SK-N-SH treated with all-trans-retinoic acid at 6 μM for 48 hours (cell line): Measurements from ENCODE around the gene PJA2.
A peak's percentile ranks its signal among the peaks of the same experiment; 100 is the strongest.

ENCODE experiments used
- ATAC-seq: fragments of 200-7000 bp; cut with Tn5 transposase; 3 replicates; pipeline ENCODE4 v1.9.1; 2020; ENCODE audit warnings: mild to moderate bottlenecking, moderate library complexity
- ARNTL ChIP-seq: fragments of 450-650 bp; formaldehyde crosslinking; IDR thresholded peaks from 2 replicates; pipeline ENCODE4 v1.5.0; 2020; ENCODE audit warnings: low read depth, mild to moderate bottlenecking, moderate library complexity, borderline replicate concordance
- GLIS3 ChIP-seq: fragments of 250-450 bp; sonication (Bioruptor Pico); IDR thresholded peaks from 2 replicates; pipeline ENCODE4 v1.5.0; 2020; ENCODE audit warnings: mild to moderate bottlenecking, moderate library complexity
- OSR1 ChIP-seq: fragments of 250-450 bp; sonication (Bioruptor Pico); IDR thresholded peaks from 2 replicates; pipeline ENCODE4 v1.8.0; 2022; ENCODE audit warnings: moderate library complexity, mild to moderate bottlenecking, inconsistent platforms
- RARB ChIP-seq: fragments of 250-450 bp; sonication (Bioruptor Pico); IDR thresholded peaks from 2 replicates; pipeline ENCODE4 v1.8.0; 2021; ENCODE audit warnings: mild to moderate bottlenecking, moderate library complexity
- TCF4 ChIP-seq: fragments of 250-450 bp; sonication (Bioruptor Pico); IDR thresholded peaks from 2 replicates; pipeline ENCODE4 v1.8.0; 2021; ENCODE audit warnings: mild to moderate bottlenecking, moderate library complexity, borderline replicate concordance
- TOX ChIP-seq: fragments of 250-450 bp; sonication (Bioruptor Pico); IDR thresholded peaks from 2 replicates; pipeline ENCODE4 v1.8.0; 2021; ENCODE audit warnings: mild to moderate bottlenecking, moderate library complexity, borderline replicate concordance
- ZC3H10 ChIP-seq: fragments of 250-450 bp; sonication (Bioruptor Pico); IDR thresholded peaks from 2 replicates; pipeline ENCODE4 v1.5.1; 2021; ENCODE audit warnings: mild to moderate bottlenecking, moderate library complexity
- ZFP3 ChIP-seq: fragments of 250-450 bp; sonication (Bioruptor Pico); IDR thresholded peaks from 2 replicates; pipeline ENCODE4 v1.5.0; 2020; ENCODE audit warnings: mild to moderate bottlenecking, moderate library complexity
- ZFP30 ChIP-seq: fragments of 450-650 bp; formaldehyde crosslinking; IDR thresholded peaks from 2 replicates; pipeline ENCODE4 v1.5.0; 2022; ENCODE audit warnings: mild to moderate bottlenecking, moderate library complexity
- ZNF565 ChIP-seq: fragments of 450-650 bp; formaldehyde crosslinking; conservative IDR thresholded peaks from 2 replicates; pipeline ENCODE4 v1.5.0; 2020; ENCODE audit warnings: low read depth, mild to moderate bottlenecking, moderate library complexity
- TF ChIP-seq, protein P1 (sequence below): fragments of 250-450 bp; sonication (Bioruptor Pico); IDR thresholded peaks from 2 replicates; pipeline ENCODE4 v1.8.0; 2021; ENCODE audit warnings: low read depth, mild to moderate bottlenecking, moderate library complexity, borderline replicate concordance
- TF ChIP-seq, protein P2 (sequence below): fragments of 250-450 bp; sonication (Bioruptor Pico); IDR thresholded peaks from 2 replicates; pipeline ENCODE4 v1.5.1; 2021; ENCODE audit warnings: mild to moderate bottlenecking, moderate library complexity
- TF ChIP-seq, protein P3 (sequence below): fragments of 250-450 bp; sonication (Bioruptor Pico); IDR thresholded peaks from 2 replicates; pipeline ENCODE4 v1.5.1; 2020; ENCODE audit warnings: low read depth, mild to moderate bottlenecking, moderate library complexity
- TF ChIP-seq, protein P4 (sequence below): fragments of 250-450 bp; sonication (Bioruptor Pico); IDR thresholded peaks from 2 replicates; pipeline ENCODE4 v1.8.0; 2020; ENCODE audit warnings: mild to moderate bottlenecking, moderate library complexity, borderline replicate concordance
- TF ChIP-seq, protein P5 (sequence below): fragments of 250-450 bp; sonication (Bioruptor Pico); IDR thresholded peaks from 2 replicates; pipeline ENCODE4 v1.5.0; 2020; ENCODE audit warnings: mild to moderate bottlenecking, moderate library complexity

The PJA2 gene

DNA sequence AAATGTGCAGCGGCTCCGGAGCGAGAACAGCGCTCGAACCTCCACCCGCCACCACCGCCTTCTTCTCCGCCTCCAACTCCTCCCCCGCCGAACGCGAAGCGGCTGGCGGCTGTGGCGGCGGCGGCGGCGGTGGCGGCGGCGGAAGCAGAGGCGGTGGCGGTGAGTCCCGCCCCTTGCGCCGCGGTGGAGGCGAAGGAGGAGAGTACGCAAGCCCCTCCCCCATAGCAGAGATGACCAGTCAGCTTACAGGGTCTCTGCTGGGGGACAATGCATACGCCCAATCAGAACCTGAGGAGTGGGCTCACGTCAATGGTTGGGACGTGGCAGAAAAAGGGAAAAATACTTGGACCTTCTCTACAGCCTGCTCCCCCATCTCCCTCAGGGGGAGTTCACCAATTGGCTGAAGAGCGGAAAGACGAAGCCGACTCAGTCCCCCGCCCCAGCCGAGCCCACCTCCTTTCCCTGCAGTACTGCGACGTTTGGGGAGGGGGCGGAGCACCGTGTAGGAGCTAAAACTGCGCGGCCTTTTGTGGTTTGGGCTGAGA is at the start of gene PJA2:
PJA2 (minus strand) TSS at position 131 of the 545 bp plus-strand sequence. CDS start 26,541 bp downstream, outside the sequence.
- peak; percentile 87 for ATAC-seq
- TF ChIP-seq ZFP3 (CRISPR knock-in tag) (no peak), ARNTL (CRISPR knock-in tag) (no peak), ZC3H10 (CRISPR knock-in tag) (no peak), TCF4 (no peak), OSR1 (CRISPR knock-in tag) (no peak)
- TF ChIP-seq, protein P1, sequence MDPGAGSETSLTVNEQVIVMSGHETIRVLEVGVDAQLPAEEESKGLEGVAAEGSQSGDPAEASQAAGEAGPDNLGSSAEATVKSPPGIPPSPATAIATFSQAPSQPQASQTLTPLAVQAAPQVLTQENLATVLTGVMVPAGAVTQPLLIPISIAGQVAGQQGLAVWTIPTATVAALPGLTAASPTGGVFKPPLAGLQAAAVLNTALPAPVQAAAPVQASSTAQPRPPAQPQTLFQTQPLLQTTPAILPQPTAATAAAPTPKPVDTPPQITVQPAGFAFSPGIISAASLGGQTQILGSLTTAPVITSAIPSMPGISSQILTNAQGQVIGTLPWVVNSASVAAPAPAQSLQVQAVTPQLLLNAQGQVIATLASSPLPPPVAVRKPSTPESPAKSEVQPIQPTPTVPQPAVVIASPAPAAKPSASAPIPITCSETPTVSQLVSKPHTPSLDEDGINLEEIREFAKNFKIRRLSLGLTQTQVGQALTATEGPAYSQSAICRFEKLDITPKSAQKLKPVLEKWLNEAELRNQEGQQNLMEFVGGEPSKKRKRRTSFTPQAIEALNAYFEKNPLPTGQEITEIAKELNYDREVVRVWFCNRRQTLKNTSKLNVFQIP (CRISPR knock-in tag), result no peak
- TF ChIP-seq, protein P2, sequence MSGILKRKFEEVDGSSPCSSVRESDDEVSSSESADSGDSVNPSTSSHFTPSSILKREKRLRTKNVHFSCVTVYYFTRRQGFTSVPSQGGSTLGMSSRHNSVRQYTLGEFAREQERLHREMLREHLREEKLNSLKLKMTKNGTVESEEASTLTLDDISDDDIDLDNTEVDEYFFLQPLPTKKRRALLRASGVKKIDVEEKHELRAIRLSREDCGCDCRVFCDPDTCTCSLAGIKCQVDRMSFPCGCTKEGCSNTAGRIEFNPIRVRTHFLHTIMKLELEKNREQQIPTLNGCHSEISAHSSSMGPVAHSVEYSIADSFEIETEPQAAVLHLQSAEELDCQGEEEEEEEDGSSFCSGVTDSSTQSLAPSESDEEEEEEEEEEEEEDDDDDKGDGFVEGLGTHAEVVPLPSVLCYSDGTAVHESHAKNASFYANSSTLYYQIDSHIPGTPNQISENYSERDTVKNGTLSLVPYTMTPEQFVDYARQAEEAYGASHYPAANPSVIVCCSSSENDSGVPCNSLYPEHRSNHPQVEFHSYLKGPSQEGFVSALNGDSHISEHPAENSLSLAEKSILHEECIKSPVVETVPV (CRISPR knock-in tag), result no peak
- TF ChIP-seq, protein P3, sequence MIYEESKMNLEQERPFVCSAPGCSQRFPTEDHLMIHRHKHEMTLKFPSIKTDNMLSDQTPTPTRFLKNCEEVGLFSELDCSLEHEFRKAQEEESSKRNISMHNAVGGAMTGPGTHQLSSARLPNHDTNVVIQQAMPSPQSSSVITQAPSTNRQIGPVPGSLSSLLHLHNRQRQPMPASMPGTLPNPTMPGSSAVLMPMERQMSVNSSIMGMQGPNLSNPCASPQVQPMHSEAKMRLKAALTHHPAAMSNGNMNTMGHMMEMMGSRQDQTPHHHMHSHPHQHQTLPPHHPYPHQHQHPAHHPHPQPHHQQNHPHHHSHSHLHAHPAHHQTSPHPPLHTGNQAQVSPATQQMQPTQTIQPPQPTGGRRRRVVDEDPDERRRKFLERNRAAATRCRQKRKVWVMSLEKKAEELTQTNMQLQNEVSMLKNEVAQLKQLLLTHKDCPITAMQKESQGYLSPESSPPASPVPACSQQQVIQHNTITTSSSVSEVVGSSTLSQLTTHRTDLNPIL (CRISPR knock-in tag), result no peak

DNA sequence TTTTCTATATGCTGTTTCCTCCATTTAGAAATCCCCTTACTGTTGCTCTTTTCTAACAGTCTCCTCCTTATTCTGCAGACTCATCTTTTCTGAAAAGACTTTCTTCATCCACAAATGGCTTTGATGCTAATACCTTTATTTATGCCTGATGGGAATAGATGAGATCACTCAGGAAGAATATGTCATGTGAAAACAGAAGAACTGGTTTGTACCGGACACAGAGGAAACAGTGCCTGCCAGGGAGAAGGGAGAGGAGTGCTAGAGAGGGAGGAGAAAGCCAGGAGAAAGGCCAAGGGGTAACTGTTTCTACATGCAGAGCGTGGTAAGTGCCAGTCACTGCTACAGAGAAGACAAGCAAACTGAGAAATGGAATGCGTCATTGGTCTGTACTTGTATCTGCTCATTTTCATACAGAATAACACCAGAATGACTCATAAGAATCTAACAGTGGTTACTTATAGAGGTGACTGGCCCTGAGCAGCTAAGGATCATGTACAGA is 45.9 kb upstream of the PJA2 start:
- peak; percentile 99 for ATAC-seq
- TF ChIP-seq, protein P1 (CRISPR knock-in tag), result 0 out of 2 replicates have a peak, but pooled peaks have one; percentile 15
- TF ChIP-seq RARB (CRISPR knock-in tag) (no peak), TOX (peak; percentile 90), OSR1 (CRISPR knock-in tag) (no peak), ZFP30 (CRISPR knock-in tag) (no peak), ZFP3 (CRISPR knock-in tag) (peak; percentile 65; the same call in 1 of the 2 replicates), ZC3H10 (CRISPR knock-in tag) (peak; percentile 73), GLIS3 (CRISPR knock-in tag) (no peak), ZNF565 (CRISPR knock-in tag) (no peak)
- TF ChIP-seq, protein P3 (CRISPR knock-in tag), result peak; percentile 95
- TF ChIP-seq, protein P4, sequence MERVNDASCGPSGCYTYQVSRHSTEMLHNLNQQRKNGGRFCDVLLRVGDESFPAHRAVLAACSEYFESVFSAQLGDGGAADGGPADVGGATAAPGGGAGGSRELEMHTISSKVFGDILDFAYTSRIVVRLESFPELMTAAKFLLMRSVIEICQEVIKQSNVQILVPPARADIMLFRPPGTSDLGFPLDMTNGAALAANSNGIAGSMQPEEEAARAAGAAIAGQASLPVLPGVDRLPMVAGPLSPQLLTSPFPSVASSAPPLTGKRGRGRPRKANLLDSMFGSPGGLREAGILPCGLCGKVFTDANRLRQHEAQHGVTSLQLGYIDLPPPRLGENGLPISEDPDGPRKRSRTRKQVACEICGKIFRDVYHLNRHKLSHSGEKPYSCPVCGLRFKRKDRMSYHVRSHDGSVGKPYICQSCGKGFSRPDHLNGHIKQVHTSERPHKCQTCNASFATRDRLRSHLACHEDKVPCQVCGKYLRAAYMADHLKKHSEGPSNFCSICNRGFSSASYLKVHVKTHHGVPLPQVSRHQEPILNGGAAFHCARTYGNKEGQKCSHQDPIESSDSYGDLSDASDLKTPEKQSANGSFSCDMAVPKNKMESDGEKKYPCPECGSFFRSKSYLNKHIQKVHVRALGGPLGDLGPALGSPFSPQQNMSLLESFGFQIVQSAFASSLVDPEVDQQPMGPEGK (CRISPR knock-in tag), result no peak; the same call in 1 of the 2 replicates

- ATAC-seq, result peak; percentile 50
These were observed 45.1 kb upstream of the PJA2 start for GRCh38 chr5:109454731-109455505.

More at GRCh38 chr5:109454731-109455505, 45.1 kb upstream of the PJA2 start:
- no peak for TF ChIP-seq ZFP3 (CRISPR knock-in tag)
- TF ChIP-seq, protein P5, sequence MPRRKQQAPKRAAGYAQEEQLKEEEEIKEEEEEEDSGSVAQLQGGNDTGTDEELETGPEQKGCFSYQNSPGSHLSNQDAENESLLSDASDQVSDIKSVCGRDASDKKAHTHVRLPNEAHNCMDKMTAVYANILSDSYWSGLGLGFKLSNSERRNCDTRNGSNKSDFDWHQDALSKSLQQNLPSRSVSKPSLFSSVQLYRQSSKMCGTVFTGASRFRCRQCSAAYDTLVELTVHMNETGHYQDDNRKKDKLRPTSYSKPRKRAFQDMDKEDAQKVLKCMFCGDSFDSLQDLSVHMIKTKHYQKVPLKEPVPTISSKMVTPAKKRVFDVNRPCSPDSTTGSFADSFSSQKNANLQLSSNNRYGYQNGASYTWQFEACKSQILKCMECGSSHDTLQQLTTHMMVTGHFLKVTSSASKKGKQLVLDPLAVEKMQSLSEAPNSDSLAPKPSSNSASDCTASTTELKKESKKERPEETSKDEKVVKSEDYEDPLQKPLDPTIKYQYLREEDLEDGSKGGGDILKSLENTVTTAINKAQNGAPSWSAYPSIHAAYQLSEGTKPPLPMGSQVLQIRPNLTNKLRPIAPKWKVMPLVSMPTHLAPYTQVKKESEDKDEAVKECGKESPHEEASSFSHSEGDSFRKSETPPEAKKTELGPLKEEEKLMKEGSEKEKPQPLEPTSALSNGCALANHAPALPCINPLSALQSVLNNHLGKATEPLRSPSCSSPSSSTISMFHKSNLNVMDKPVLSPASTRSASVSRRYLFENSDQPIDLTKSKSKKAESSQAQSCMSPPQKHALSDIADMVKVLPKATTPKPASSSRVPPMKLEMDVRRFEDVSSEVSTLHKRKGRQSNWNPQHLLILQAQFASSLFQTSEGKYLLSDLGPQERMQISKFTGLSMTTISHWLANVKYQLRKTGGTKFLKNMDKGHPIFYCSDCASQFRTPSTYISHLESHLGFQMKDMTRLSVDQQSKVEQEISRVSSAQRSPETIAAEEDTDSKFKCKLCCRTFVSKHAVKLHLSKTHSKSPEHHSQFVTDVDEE (CRISPR knock-in tag), result no peak
- TF ChIP-seq TCF4, result no peak
- TF ChIP-seq, protein P2 (CRISPR knock-in tag), result no peak
- no peak for TF ChIP-seq ZFP30 (CRISPR knock-in tag)
- no peak for TF ChIP-seq OSR1 (CRISPR knock-in tag)
